Measurements from ENCODE around the gene DISP1. TPM values are rescaled to one million over a fixed set of nuclear protein-coding genes. Genes with fewer than 3 reads are reported as not detected.

The DISP1 gene
- total RNA-seq, 2 experiments from 2014 or later, result 1.4 to 1.6 TPM

DNA sequence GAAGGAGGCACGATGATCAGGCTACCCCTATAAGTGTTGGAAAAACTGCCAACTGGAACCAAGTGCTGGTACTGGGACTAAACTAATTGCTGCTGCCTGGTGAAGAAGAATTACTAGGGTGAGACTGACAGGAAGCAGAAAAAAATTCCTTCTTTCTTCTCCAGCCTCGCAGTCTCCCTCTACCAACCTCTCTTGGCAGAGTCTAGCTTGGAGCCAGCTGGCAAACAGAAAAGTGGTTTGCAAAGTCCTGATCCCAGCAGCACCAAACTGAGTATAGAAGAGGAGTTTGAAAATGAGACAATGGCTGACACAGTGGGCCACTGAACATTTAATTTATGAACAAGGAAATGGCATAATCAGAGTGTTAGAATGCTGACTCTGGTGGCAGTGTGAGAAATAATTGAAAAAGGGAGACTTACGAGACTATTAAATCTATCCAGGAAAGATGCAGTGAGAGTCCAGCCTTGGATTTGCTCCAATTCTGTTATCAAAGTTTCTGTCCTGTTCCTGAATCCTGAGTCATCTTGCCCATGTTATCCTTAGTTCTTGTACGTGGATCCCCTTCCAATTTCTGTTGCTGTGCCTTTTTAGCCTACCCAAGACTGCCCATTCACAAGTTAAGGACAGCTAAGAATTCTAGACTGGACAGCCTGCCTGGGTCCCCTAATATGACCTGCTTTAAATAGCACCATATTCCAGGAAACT is 23.7 kb upstream of the DISP1 start:
- DNase-seq, result no peak
- Histone ChIP-seq H3K27ac (ENCODE audit: low read depth in 1 of 2, low read length in 2 of 2) (no peak overlapping the region), H3K36me3 (ENCODE audit: insufficient read depth, low read length) (no peaks in the 10 kb centered on the region), H3K4me3 (ENCODE audit: low read length) (no peak overlapping the region), H3K9me3 (ENCODE audit: control insufficient read depth in 1 of 2, insufficient read depth in 1 of 2, low read length in 2 of 2) (no peaks in the 10 kb centered on the region), H3K27me3 (ENCODE audit: control insufficient read depth in 1 of 2, insufficient read depth in 2 of 2, low read length in 2 of 2) (no peaks in the 10 kb centered on the region), H3K4me1 (ENCODE audit: insufficient read depth, low read length) (no peaks in the 10 kb centered on the region)
- TF ChIP-seq, protein P1, sequence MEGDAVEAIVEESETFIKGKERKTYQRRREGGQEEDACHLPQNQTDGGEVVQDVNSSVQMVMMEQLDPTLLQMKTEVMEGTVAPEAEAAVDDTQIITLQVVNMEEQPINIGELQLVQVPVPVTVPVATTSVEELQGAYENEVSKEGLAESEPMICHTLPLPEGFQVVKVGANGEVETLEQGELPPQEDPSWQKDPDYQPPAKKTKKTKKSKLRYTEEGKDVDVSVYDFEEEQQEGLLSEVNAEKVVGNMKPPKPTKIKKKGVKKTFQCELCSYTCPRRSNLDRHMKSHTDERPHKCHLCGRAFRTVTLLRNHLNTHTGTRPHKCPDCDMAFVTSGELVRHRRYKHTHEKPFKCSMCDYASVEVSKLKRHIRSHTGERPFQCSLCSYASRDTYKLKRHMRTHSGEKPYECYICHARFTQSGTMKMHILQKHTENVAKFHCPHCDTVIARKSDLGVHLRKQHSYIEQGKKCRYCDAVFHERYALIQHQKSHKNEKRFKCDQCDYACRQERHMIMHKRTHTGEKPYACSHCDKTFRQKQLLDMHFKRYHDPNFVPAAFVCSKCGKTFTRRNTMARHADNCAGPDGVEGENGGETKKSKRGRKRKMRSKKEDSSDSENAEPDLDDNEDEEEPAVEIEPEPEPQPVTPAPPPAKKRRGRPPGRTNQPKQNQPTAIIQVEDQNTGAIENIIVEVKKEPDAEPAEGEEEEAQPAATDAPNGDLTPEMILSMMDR (IDR thresholded peaks at IDR 0.05), result no peak
- Mint-ChIP-seq H3K9me3 (no peaks in the 10 kb centered on the region), H3K4me1 (ENCODE audit: low read depth) (no peaks in the 10 kb centered on the region), H3K27ac (no peak overlapping the region), H3K27me3 (no peaks in the 10 kb centered on the region), H3K4me3 (no peak overlapping the region), H3K36me3 (ENCODE audit: low read depth) (no peaks in the 10 kb centered on the region)
- intact Hi-C loops (cut with DNase I, micrococcal nuclease), result loop anchor here in 1 of 2 experiments (2.0 to 5.0 kb wide), 2 partner anchors 332 to 891 kb away; no protein-coding TSS in a partner anchor
- no peak for ATAC-seq (ENCODE audit: poor library complexity)
- POLR2A ChIA-PET, result no interaction called here
- CTCF ChIA-PET, result interaction anchor here (1.2 kb wide), 1 partner anchor 332 kb away, joined by 3 read pairs; no protein-coding TSS in a partner anchor

DNA sequence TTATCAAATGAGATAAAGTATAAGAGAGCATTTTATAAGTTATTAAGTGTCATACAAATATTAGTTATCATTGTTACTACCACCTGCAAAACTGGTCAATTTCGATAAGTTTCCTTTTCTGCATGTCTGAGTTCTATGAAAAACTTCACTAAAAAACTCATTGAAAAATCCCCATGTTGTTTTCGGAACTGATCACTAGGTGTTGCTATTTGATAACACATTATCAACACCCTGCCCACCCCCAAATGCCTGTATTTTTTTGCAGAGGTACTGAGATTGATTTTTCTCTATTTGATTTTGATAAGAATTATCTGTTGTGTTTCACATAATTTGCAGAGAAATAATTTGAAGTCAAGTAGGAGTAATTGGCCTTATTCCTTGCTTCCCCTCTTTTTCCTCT is 22.1 kb upstream of the DISP1 start:
- POLR2A ChIA-PET, result no interaction called here
- TF ChIP-seq, protein P1 (IDR thresholded peaks at IDR 0.05), result peak; percentile 74
- CTCF ChIA-PET, result no interaction called here

DNA sequence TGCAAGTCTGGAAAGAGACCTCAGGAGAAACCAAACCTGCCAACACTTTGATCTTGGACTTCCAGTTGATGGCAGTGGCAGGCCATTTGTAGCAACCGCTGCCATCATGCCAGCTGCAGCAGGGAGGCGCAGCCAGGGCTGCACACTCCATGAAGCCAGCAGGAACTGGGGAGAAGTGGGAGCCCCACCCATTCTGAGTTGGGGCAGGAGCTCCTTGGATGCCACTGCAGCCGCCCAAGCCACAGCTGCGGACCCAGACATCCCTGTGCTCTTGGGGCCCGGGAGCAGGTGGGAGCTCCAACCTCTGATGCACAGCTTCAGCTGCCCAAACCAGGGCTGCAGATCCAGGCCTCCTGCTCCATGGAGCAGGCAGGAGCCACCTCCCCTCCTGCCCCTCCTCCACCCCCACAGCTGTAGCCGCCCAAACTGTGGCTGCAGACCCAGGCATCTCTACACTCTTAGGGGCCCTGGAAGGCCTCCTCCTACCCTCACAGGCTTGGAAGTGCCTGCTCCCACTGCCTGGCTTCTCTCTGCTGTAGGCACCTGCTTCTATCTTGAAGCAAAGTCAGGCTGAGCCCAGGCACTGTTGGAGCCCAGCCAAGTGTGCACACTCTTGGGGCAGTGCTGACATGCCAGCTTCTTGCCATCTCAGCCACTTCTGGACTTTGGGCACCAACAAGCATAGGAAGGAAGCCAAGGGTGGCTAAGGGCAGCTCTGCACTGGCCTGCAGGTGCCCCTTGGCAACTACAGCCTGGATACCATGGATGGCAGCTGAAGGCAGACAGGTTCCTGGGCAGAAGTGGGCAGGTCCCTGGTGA is 20.0 kb upstream of the DISP1 start:
- Histone ChIP-seq H3K27me3 (ENCODE audit: control insufficient read depth in 1 of 2, insufficient read depth in 2 of 2, low read length in 2 of 2) (no peaks in the 10 kb centered on the region), H3K9me3 (ENCODE audit: control insufficient read depth in 1 of 2, insufficient read depth in 1 of 2, low read length in 2 of 2) (no peaks in the 10 kb centered on the region), H3K36me3 (ENCODE audit: insufficient read depth, low read length) (no peaks in the 10 kb centered on the region), H3K4me3 (ENCODE audit: low read length) (no peak overlapping the region), H3K27ac (ENCODE audit: low read depth in 1 of 2, low read length in 2 of 2) (no peak overlapping the region), H3K4me1 (ENCODE audit: insufficient read depth, low read length) (peaks cover 6% of the 10 kb centered on the region)
- POLR2A ChIA-PET, result no interaction called here
- Mint-ChIP-seq H3K27ac (no peak overlapping the region), H3K27me3 (no peaks in the 10 kb centered on the region), H3K9me3 (no peaks in the 10 kb centered on the region), H3K4me3 (no peak overlapping the region), H3K36me3 (ENCODE audit: low read depth) (no peaks in the 10 kb centered on the region), H3K4me1 (ENCODE audit: low read depth) (no peaks in the 10 kb centered on the region)
- CTCF ChIA-PET, result interaction anchor here (0.8 to 1.4 kb wide), 2 partner anchors 21 to 329 kb away, joined by 4 to 5 read pairs; no protein-coding TSS in a partner anchor
- DNase-seq (no peak), ATAC-seq (ENCODE audit: poor library complexity) (no peak)
- intact Hi-C loops (cut with DNase I, micrococcal nuclease), result loop anchor here in 1 of 2 experiments (5.0 kb wide), 1 partner anchor 887 kb away; no protein-coding TSS in a partner anchor
- TF ChIP-seq, protein P1 (IDR thresholded peaks at IDR 0.05), result no peak

More for the DNA sequence above, 22.1 kb upstream of the DISP1 start:
- intact Hi-C loops (cut with DNase I, micrococcal nuclease), result loop anchor here (1.0 to 5.0 kb wide), 4 partner anchors 289 to 892 kb away; no protein-coding TSS in a partner anchor
- Mint-ChIP-seq H3K36me3 (ENCODE audit: low read depth) (no peaks in the 10 kb centered on the region), H3K4me3 (no peak overlapping the region), H3K4me1 (ENCODE audit: low read depth) (no peaks in the 10 kb centered on the region), H3K27ac (no peak overlapping the region), H3K27me3 (no peaks in the 10 kb centered on the region), H3K9me3 (no peaks in the 10 kb centered on the region)
- DNase-seq (peak in 3 of 14 experiments; percentile 23 to 41 (median 38)), ATAC-seq (ENCODE audit: poor library complexity) (no peak)
- Histone ChIP-seq H3K36me3 (ENCODE audit: insufficient read depth, low read length) (no peaks in the 10 kb centered on the region), H3K27me3 (ENCODE audit: control insufficient read depth in 1 of 2, insufficient read depth in 2 of 2, low read length in 2 of 2) (no peaks in the 10 kb centered on the region), H3K27ac (ENCODE audit: low read depth in 1 of 2, low read length in 2 of 2) (no peak overlapping the region), H3K4me3 (ENCODE audit: low read length) (no peak overlapping the region), H3K4me1 (ENCODE audit: insufficient read depth, low read length) (no peaks in the 10 kb centered on the region), H3K9me3 (ENCODE audit: control insufficient read depth in 1 of 2, insufficient read depth in 1 of 2, low read length in 2 of 2) (no peaks in the 10 kb centered on the region)
